ENCODE data around the gene MINDY2. TPM values are rescaled to one million over a fixed set of nuclear protein-coding genes. Genes with fewer than 3 reads are reported as not detected.
A peak's percentile ranks its signal among the peaks of the same experiment; 100 is the strongest.
"Not testable (repeated sequence)": the region's sequence is repeated elsewhere in the genome, so short reads cannot be mapped to it uniquely, and the experiment has no call there.

MINDY2 gene
- total and polyA plus RNA-seq, 9 of the 15 experiments (the other 6 are each of a cell fraction or from before 2014, with no cell fraction given), result 2.4 to 15.3 (median 7.2) TPM

DNA sequence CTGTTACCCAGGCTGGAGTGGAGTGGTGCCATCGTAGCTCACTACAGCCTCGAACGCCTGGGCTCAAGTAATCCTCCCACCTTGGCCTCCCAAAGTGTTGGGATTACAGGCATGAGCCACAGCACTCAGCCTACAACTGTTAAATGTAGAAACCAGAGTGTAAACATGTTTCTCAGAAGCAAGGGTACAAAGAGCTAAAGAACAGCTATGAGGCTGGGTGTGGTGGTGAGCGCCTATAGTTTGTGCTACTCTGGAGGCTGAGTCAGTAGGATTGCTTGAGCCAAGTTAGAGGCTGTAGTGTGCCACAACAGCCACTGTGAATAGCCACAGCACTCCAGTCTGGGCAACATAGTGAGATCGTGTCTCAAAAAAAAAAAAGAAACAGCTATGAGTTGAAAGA is 4.8 kb upstream of the MINDY2 start:
- no TSS peak for BruUV-seq (replicated peaks)
- H3K9ac ChIP-seq (ENCODE audit: insufficient read depth in 1 of 2, low read depth in 2 of 2, low read length in 2 of 2), result no peak overlapping the region
- H3K4me3 ChIP-seq, result no peak overlapping the region
- in situ Hi-C loops (cut with MboI) (no loop called here), intact Hi-C loops (cut with micrococcal nuclease) (no loop called here)
- H3K4me2 ChIP-seq (ENCODE audit: insufficient read depth, low read length), result no peak overlapping the region
- H3K36me3 ChIP-seq (ENCODE audit: control insufficient read depth, insufficient read depth, low read length), result no peaks in the 10 kb centered on the region
- TF ChIP-seq ZNF444 (CRISPR knock-in tag; IDR thresholded peaks at IDR 0.05), result no peak
- TF ChIP-seq ZNF121 (CRISPR knock-in tag; conservative IDR thresholded peaks at IDR 0.05), result 0 out of 2 replicates have a peak, but pooled peaks have one; percentile 6
- H2AFZ ChIP-seq (ENCODE audit: low read depth, low read length), result no peak overlapping the region
- H3K27me3 ChIP-seq (ENCODE audit: control insufficient read depth in 2 of 2, insufficient read depth in 2 of 2, low read length in 2 of 2), result no peaks in the 10 kb centered on the region
- ATAC-seq, result no peak
- ChIA-PET POLR2A (no interaction called here), CTCF (ENCODE audit: low intra/inter-chr PET ratio) (no interaction called here)
- H3K27ac ChIP-seq (ENCODE audit: extremely low read depth, low read depth, low read length), result no peak overlapping the region
- H3K79me2 ChIP-seq (ENCODE audit: control insufficient read depth, insufficient read depth, low read length), result peaks cover 7% of the 10 kb centered on the region; the same call in 2 of the 3 replicates
- peaks cover 7% of the 10 kb centered on the region for H3K9me3 ChIP-seq (replicated peaks; ENCODE audit: control insufficient read depth, insufficient read depth, low read depth, low read length)
- 63% methylated on average over 5 of the region's 5 CpGs for WGBS (ENCODE audit: insufficient coverage, low coverage, missing lambda C conversion rate)
- H4K20me1 ChIP-seq (replicated peaks; ENCODE audit: control insufficient read depth, insufficient read depth, low read length), result no peaks in the 10 kb centered on the region
- no peak for DNase-seq (ENCODE audit: extremely low read depth in 1 of 4, low spot score in 3 of 4)
- peaks cover 0 to 2% of the 10 kb centered on the region in 2 experiments; a peak in 3 of 5 replicates for H3K4me1 ChIP-seq (replicated peaks in 1 of 2; ENCODE audit: control insufficient read depth in 2 of 2, insufficient read depth in 2 of 2, low read length in 2 of 2)
- H3K9me1 ChIP-seq (ENCODE audit: control insufficient read depth, insufficient read depth, low read length), result no peaks in the 10 kb centered on the region
- FAIRE-seq, result no peak

DNA sequence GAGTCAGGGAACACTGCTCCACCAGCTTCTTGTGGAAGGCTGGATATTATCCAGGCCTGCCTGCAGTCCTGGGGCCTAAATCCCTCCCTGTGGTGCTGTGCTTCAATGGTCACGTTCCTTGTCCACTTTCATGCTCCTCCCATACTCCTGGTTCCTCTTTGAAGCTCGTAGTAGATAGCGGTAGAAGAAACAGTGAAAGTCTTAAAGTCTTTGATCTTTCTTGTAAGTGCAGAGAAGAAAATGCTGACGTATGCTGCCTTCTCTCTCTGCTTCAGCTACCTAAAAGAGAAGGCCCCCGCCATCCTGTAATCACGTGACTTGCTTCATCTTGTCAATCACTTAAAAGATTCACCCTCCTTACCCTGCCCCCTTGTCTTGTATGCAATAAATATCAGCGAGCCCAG is 2.5 kb upstream of the MINDY2 start:
- H3K9me1 ChIP-seq (ENCODE audit: control insufficient read depth, insufficient read depth, low read length); H3K36me3 ChIP-seq (ENCODE audit: control insufficient read depth, insufficient read depth, low read length); CTCF ChIA-PET (ENCODE audit: low intra/inter-chr PET ratio); H3K4me3 ChIP-seq; H3K27me3 ChIP-seq (ENCODE audit: control insufficient read depth in 2 of 2, insufficient read depth in 2 of 2, low read length in 2 of 2); H3K9ac ChIP-seq (ENCODE audit: insufficient read depth in 1 of 2, low read depth in 2 of 2, low read length in 2 of 2); H3K4me2 ChIP-seq (ENCODE audit: insufficient read depth, low read length); DNase-seq (ENCODE audit: extremely low read depth in 1 of 4, low spot score in 3 of 4); H3K4me1 ChIP-seq (replicated peaks in 1 of 2; ENCODE audit: control insufficient read depth in 2 of 2, insufficient read depth in 2 of 2, low read length in 2 of 2); BruUV-seq (replicated peaks); H4K20me1 ChIP-seq (replicated peaks; ENCODE audit: control insufficient read depth, insufficient read depth, low read length); H2AFZ ChIP-seq (ENCODE audit: low read depth, low read length); intact Hi-C loops (cut with micrococcal nuclease); in situ Hi-C loops (cut with MboI); H3K27ac ChIP-seq (ENCODE audit: extremely low read depth, low read depth, low read length); FAIRE-seq; H3K9me3 ChIP-seq (replicated peaks; ENCODE audit: control insufficient read depth, insufficient read depth, low read depth, low read length); ATAC-seq: not testable (repeated sequence)
- WGBS (ENCODE audit: insufficient coverage, low coverage, missing lambda C conversion rate), result 82% methylated on average over 6 of the region's 7 CpGs
- peaks cover 30% of the 10 kb centered on the region for H3K79me2 ChIP-seq (ENCODE audit: control insufficient read depth, insufficient read depth, low read length)
- POLR2A ChIA-PET, result interaction anchor here (0.6 to 1.9 kb wide), 3 partner anchors 12 to 466 kb away, joined by 3 to 6 read pairs (median 4); partner anchors contain the start of gene ADAM10

All from K562 (cell line).